MM.1S (cell line): ENCODE results near the gene CDCA8.

ENCODE experiments used
- DNase-seq: peaks from one replicate; pipeline ENCODE4 v3.0.0-alpha.2; 2015
- H2AFZ ChIP-seq: fragments of 300-600 bp; sonication (generic); 2 replicates; pipeline ENCODE4 v1.6.0; 2016; ENCODE audit warnings: antibody characterized with exemption, low read length
- H3F3A ChIP-seq: fragments of 300-600 bp; sonication (generic); 2 replicates; pipeline ENCODE4 v1.6.1; 2016; ENCODE audit warnings: mild to moderate bottlenecking, antibody characterized with exemption, low read length, moderate library complexity, mixed read lengths; ENCODE audit not compliant: insufficient read depth
- H3K27ac ChIP-seq: fragments of 300-600 bp; sonication (generic); 2 replicates; pipeline ENCODE4 v1.5.1; 2016; ENCODE audit warnings: mild to moderate bottlenecking, low read length
- H3K27me3 ChIP-seq: fragments of 300-600 bp; sonication (generic); replicated peaks from 2 replicates; pipeline ENCODE4 v1.6.0; 2016; ENCODE audit warnings: low read length; ENCODE audit not compliant: insufficient read depth
- H3K36me3 ChIP-seq: fragments of 300-600 bp; sonication (generic); replicated peaks from 2 replicates; pipeline ENCODE4 v1.6.1; 2016; ENCODE audit warnings: mild to moderate bottlenecking, low read length, mixed read lengths; ENCODE audit not compliant: insufficient read depth
- H3K4me1 ChIP-seq: fragments of 300-600 bp; sonication (generic); 2 replicates; pipeline ENCODE4 v1.6.1; 2016; ENCODE audit warnings: low read length, mixed read lengths
- H3K4me2 ChIP-seq: fragments of 300-600 bp; sonication (generic); 2 replicates; pipeline ENCODE4 v1.6.0; 2016; ENCODE audit warnings: low read depth, low read length
- H3K4me3 ChIP-seq: fragments of 300-600 bp; sonication (generic); 2 replicates; pipeline ENCODE4 v1.5.1; 2016; ENCODE audit warnings: low read length, mixed read lengths
- H3K79me2 ChIP-seq: fragments of 300-600 bp; sonication (generic); 2 replicates; pipeline ENCODE4 v1.6.1; 2016; ENCODE audit warnings: mixed run types, low read length, mixed read lengths
- H3K9ac ChIP-seq: fragments of 300-600 bp; sonication (generic); 2 replicates; pipeline ENCODE4 v1.6.1; 2016; ENCODE audit warnings: low read length, mixed read lengths
- H3K9me2 ChIP-seq: fragments of 300-600 bp; sonication (generic); replicated peaks from 2 replicates; pipeline ENCODE4 v1.6.1; 2016; ENCODE audit warnings: mild to moderate bottlenecking, low read length, mixed read lengths; ENCODE audit not compliant: insufficient read depth
- H3K9me3 ChIP-seq: fragments of 300-600 bp; sonication (generic); replicated peaks from 2 replicates; pipeline ENCODE4 v1.6.1; 2016; ENCODE audit warnings: mild to moderate bottlenecking, low read length, mixed read lengths; ENCODE audit not compliant: insufficient read depth
- H4K20me1 ChIP-seq: fragments of 300-600 bp; sonication (generic); 2 replicates; pipeline ENCODE4 v1.6.1; 2016; ENCODE audit warnings: mild to moderate bottlenecking, low read length, moderate library complexity, mixed read lengths; ENCODE audit not compliant: insufficient read depth
- CTCF ChIP-seq: fragments of 300-600 bp; sonication (generic); IDR thresholded peaks from 2 replicates; pipeline ENCODE4 v1.5.1; 2016; ENCODE audit warnings: antibody characterized with exemption, low read length, mixed read lengths
- EZH2 ChIP-seq: fragments of 300-600 bp; sonication (generic); optimal IDR thresholded peaks from 2 replicates; pipeline ENCODE3; 2017; ENCODE audit warnings: low read depth, mild to moderate bottlenecking, antibody characterized with exemption, low read length, mixed read lengths
- EZH2phosphoT487 ChIP-seq: fragments of 300-600 bp; sonication (generic); IDR thresholded peaks from 2 replicates; pipeline ENCODE4 v1.6.1; 2018; ENCODE audit warnings: antibody characterized with exemption, low read length

The CDCA8 gene

DNA sequence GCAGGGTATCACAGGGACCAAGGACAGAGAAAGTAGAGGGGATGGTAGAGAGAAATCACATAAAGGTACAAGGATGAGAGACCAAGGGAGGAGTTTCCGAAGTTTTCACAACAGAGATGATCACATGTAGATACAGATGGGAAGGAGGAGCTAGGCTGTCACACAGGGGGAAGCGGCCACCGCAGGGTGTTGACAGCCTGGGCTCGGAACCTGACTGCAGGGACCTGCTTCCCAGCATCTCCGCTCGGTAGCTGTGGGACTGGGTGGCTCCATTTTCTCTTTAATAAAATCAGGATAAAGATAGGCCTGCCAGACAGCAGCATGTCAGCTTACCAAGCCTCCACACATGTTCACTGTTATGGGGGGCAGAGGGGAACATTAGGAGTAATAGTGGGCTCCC is 32.3 kb downstream of the CDCA8 start:
- Histone ChIP-seq H3K4me2 (no peak overlapping the region), H4K20me1 (no peaks in the 10 kb centered on the region), H3K36me3 (no peaks in the 10 kb centered on the region), H3K9ac (no peak overlapping the region), H3K9me2 (no peaks in the 10 kb centered on the region), H3K27me3 (no peaks in the 10 kb centered on the region), H3K4me3 (no peak overlapping the region), H3K27ac (no peak overlapping the region), H3K4me1 (no peaks in the 10 kb centered on the region), H3K9me3 (no peaks in the 10 kb centered on the region), H3F3A (no peaks in the 10 kb centered on the region), H2AFZ (no peak overlapping the region), H3K79me2 (no peaks in the 10 kb centered on the region)
- TF ChIP-seq EZH2 (no peak), CTCF (no peak)
- DNase-seq: no peak

GRCh38 chr1:37725851-37726613 is 33.7 kb downstream of the CDCA8 start:
- no peak overlapping the region for H3K4me2 ChIP-seq
- no peaks in the 10 kb centered on the region for H3K9me2 ChIP-seq
- no peaks in the 10 kb centered on the region for H3K79me2 ChIP-seq
- H4K20me1 ChIP-seq: no peaks in the 10 kb centered on the region
- DNase-seq: no peak
- no peaks in the 10 kb centered on the region for H3K36me3 ChIP-seq
- no peak overlapping the region for H3K9ac ChIP-seq
- no peaks in the 10 kb centered on the region for H3K9me3 ChIP-seq
- no peaks in the 10 kb centered on the region for H3K27me3 ChIP-seq
- H2AFZ ChIP-seq: no peak overlapping the region
- H3K4me1 ChIP-seq: no peaks in the 10 kb centered on the region
- TF ChIP-seq EZH2phosphoT487: no peak
- no peaks in the 10 kb centered on the region for H3F3A ChIP-seq
- H3K4me3 ChIP-seq: no peak overlapping the region
- no peak overlapping the region for H3K27ac ChIP-seq

DNA sequence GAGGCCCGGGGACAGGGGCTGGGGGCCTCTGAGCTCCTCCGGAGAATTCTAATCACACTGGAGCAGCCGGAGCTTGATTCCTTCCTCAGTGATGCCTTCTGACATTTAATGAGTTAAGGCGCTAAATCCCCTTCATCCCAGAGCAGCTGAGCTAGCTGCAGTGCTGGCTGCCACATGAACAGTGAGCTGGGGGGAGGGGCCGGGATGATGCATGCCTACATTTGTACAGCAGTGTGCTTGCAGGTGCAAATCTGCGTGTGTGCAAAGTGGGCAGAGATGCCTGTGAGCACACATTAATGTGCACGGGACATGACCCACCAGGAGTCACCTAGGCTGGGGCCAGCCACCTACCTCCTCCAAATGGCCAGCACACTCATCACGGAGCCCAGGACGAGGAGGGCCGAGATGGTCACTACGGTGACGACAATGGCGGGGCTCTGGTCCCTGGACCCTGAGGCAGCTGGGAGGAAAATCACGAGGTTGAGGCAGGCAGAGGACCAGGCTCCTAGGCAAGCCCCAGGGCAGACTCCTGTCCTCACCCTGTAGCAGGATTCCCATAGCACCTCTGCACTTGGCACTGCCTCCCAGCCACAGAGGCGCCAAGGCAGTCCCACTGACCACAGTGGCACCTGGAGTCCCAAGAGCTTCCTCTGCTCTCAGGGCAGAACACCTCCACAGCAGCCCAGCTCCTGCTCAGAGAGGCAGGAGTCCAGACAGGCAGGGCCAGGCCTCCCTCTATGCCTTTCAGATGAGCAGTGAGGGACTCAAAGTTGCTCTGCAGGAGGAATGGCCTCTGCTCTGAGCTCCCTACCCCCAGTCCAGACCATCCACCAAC is 34.7 kb downstream of the CDCA8 start:
- no peaks in the 10 kb centered on the region for H3K9me2 ChIP-seq
- H2AFZ ChIP-seq: no peak overlapping the region
- H3K27ac ChIP-seq: no peak overlapping the region
- H3F3A ChIP-seq: no peaks in the 10 kb centered on the region
- H3K4me2 ChIP-seq: no peak overlapping the region
- H3K4me1 ChIP-seq: no peaks in the 10 kb centered on the region
- no peaks in the 10 kb centered on the region for H3K36me3 ChIP-seq
- TF ChIP-seq EZH2phosphoT487 (no peak), CTCF (no peak), EZH2 (no peak)
- H4K20me1 ChIP-seq: no peaks in the 10 kb centered on the region
- H3K9ac ChIP-seq: no peak overlapping the region
- no peak for DNase-seq
- H3K27me3 ChIP-seq: no peaks in the 10 kb centered on the region
- H3K79me2 ChIP-seq: no peaks in the 10 kb centered on the region
- no peak overlapping the region for H3K4me3 ChIP-seq
- H3K9me3 ChIP-seq: no peaks in the 10 kb centered on the region

DNA sequence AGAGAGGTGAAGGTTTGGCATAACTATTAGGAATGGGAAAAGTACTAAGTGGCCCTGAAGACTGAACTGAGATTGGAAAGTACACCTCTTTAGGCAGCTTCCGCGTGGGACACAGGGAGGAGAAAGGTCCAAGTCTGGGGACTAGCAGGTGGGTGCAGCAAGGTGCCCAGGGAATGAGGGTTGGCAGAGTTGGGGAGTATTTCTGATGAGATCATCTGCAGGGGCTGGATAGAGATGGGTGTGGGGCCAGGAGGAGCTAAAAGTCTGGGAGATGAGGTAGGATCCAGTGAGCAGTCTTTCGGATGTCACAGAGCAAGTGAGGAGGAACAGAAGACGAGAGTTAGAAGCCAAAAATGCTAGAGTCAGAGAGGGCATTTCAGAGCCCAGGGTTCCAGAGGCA is 36.1 kb downstream of the CDCA8 start:
- no peaks in the 10 kb centered on the region for H3K36me3 ChIP-seq
- H3K27me3 ChIP-seq: no peaks in the 10 kb centered on the region
- no peaks in the 10 kb centered on the region for H3K79me2 ChIP-seq
- no peaks in the 10 kb centered on the region for H3K4me1 ChIP-seq
- no peak overlapping the region for H3K4me2 ChIP-seq
- no peak overlapping the region for H3K27ac ChIP-seq
- H3K4me3 ChIP-seq: no peak overlapping the region
- DNase-seq: no peak
- H3K9me3 ChIP-seq: no peaks in the 10 kb centered on the region
- no peaks in the 10 kb centered on the region for H4K20me1 ChIP-seq
- no peak overlapping the region for H2AFZ ChIP-seq
- no peaks in the 10 kb centered on the region for H3F3A ChIP-seq
- no peak overlapping the region for H3K9ac ChIP-seq
- H3K9me2 ChIP-seq: no peaks in the 10 kb centered on the region
- no peak for TF ChIP-seq CTCF
- TF ChIP-seq EZH2phosphoT487: no peak
- no peak for TF ChIP-seq EZH2
